GM12873 (cell line): Measurements from ENCODE around the gene PIGN.

ENCODE experiments used
- CTCF ChIP-seq: IDR thresholded peaks from 2 replicates; pipeline ENCODE4 v1.5.1; 2012; ENCODE audit warnings: low read depth, mild to moderate bottlenecking, moderate library complexity, low read length, control low read depth; ENCODE audit not compliant: insufficient read depth; ENCODE audit errors: missing control alignments

Gene PIGN

GRCh38 chr18:62210138-62210537, 23.3 kb upstream of the PIGN start:
- no peak for TF ChIP-seq CTCF

GRCh38 chr18:62209046-62209445, 22.2 kb upstream of the PIGN start:
- no peak for TF ChIP-seq CTCF

DNA sequence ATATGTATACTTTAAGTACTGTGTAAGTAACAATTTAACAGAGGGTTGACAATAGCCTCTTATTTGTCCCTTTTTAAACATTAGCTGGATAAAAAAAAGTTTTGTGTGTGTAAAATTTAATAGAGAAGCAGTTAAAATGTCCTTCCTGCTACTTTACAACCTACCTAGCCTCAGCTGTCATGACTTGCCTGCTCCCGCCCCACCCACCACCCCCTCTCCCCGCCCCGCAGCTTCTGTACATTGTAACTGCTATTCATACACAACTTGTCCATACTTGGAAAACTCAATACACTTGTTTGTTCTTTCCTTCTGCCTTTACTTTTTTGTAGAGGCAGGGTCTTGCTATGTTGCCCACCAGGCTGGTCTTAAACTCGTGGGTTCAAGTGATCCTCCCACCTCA, 19.7 kb upstream of the PIGN start:
- no peak for TF ChIP-seq CTCF

DNA sequence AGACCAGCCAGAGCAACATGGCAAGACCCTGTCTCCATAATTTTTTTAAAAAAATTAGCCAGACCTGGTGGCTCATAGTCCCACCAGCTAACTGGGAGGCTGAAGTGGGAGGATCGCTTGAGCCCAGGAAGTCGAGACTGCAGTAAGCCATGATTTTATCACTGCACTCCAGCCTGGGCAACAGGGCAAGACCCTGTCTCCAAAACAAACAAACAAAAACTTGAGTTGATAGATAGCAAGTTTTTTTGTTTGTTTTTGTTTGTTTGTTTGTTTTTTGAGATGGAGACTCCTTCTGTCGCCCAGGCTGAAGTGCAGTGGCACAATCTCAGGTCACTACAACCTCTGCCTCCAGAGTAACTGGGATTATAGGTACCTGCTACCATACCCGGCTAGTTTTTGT, 19.0 kb upstream of the PIGN start:
- no peak for TF ChIP-seq CTCF

DNA sequence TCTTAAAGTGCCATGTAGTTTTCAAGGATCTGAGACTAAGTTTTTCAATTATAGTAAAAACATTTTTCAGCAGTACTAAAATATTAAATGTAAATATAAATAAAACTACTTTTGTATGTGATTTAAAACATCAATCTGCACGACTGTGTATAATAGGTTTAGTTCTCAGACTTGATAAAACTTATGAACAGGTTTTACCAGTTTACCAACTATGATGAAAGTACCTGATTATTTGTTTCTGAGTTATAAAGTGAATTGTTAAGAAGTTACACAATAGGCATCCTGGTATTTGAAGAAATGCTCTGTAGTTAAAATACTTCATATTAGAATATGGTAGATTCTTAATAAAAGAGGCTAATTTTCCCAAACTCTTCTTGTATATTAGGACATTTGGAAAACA, 15.0 kb upstream of the PIGN start:
- TF ChIP-seq CTCF: no peak

- no peak for TF ChIP-seq CTCF
Measured at GRCh38 chr18:62200121-62200914, 13.5 kb upstream of the PIGN start.

GRCh38 chr18:62199629-62200028, 12.8 kb upstream of the PIGN start:
- no peak for TF ChIP-seq CTCF

DNA sequence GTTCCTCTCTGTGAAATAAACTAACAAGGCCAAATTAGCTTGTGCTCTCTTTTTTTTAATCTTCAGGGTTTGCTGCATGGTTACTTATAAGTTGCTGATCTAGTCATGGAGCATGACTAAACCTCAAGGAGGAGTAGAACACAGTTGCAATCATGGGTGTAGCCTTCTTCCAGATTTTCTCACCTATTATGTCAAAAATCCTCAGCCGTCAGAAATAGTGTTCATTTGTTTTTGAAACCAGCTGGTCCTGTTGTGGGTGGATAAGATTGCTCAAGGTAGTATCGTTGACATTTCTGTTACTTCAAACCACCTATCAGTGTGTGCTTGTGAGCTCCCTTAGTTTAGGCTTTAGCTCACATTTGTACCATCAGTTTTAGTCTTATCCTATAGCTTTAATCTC, 11.4 kb upstream of the PIGN start:
- TF ChIP-seq CTCF: no peak
